ENCODE results near the gene ZBTB42. TPM values are rescaled to one million over a fixed set of nuclear protein-coding genes. Genes with fewer than 3 reads are reported as not detected.

The ZBTB42 gene
- total and polyA plus RNA-seq, 2 of the 13 experiments (the other 11 are each of a cell fraction or from before 2014, with no cell fraction given) = 2.8 to 4.2 TPM

- H3K27me3 ChIP-seq (ENCODE audit: control insufficient read depth in 1 of 2, insufficient read depth in 2 of 2, low read length in 2 of 2) = no peaks in the 10 kb centered on the region; a peak in 1 of 5 replicates
- no peak for FAIRE-seq
- no peak overlapping the region for H3K4me2 ChIP-seq (ENCODE audit: low read depth, low read length)
- 91% methylated on average over 2 of the region's 2 CpGs for WGBS (ENCODE audit: low lambda C conversion rate)
- H3K4me1 ChIP-seq (ENCODE audit: insufficient read depth, low read length) = peaks cover 44% of the 10 kb centered on the region
- no TSS peak for BruUV-seq (replicated peaks)
- no peak overlapping the region for H3K4me3 ChIP-seq (replicated peaks in 1 of 3; ENCODE audit: insufficient read depth in 1 of 3, low read depth in 2 of 3, low read length in 3 of 3)
- ChIA-PET CTCF (ENCODE audit: low intra/inter-chr PET ratio, low total read pairs) (no interaction called here), POLR2A (no interaction called here)
- no peaks in the 10 kb centered on the region for H3K79me2 ChIP-seq (ENCODE audit: insufficient read depth, low read length)
- intact Hi-C loops (cut with micrococcal nuclease; ENCODE audit: unreplicated experiment) = no loop called here
- no peak overlapping the region for H2AFZ ChIP-seq (ENCODE audit: low read length)
- no peaks in the 10 kb centered on the region for H3K36me3 ChIP-seq (replicated peaks in 1 of 2; ENCODE audit: control insufficient read depth in 1 of 2, insufficient read depth in 2 of 2, low read length in 2 of 2)
- DNase-seq (ENCODE audit: low spot score) = no peak
- H3K27ac ChIP-seq (ENCODE audit: extremely low read length, insufficient read depth, low read length) = no peak overlapping the region
- TF ChIP-seq ERF (CRISPR knock-in tag; IDR thresholded peaks at IDR 0.05) (no peak), ZNF207 (IDR thresholded peaks at IDR 0.05; ENCODE audit: borderline replicate concordance) (0 out of 2 replicates have a peak, but pooled peaks have one; percentile 21)
- H3K9me3 ChIP-seq (ENCODE audit: low read length) = no peaks in the 10 kb centered on the region
- no peak for ATAC-seq
- in situ Hi-C loops (cut with HindIII; ENCODE audit: extremely low pct_ligation_motif_present, low pct_unique_long_range_greater_than_20kb) = loop anchor here (5.0 to 10.0 kb wide), 2 partner anchors 57 to 170 kb away; no protein-coding TSS in a partner anchor
- no peaks in the 10 kb centered on the region for H4K20me1 ChIP-seq (ENCODE audit: insufficient read depth, low read length)
- no peak overlapping the region for H3K9ac ChIP-seq (ENCODE audit: insufficient read depth, low read depth, low read length)
Measured at GRCh38 chr14:104824353-104824997, 23.6 kb downstream of the ZBTB42 start.

GRCh38 chr14:104826189-104826860 lies 25.4 kb downstream of the ZBTB42 start:
- peak overlapping the region; percentile 56 for H3K27ac ChIP-seq (ENCODE audit: extremely low read length, insufficient read depth, low read length)
- in situ Hi-C loops (cut with HindIII; ENCODE audit: extremely low pct_ligation_motif_present, low pct_unique_long_range_greater_than_20kb) = loop anchor here (5.0 to 10.0 kb wide), 2 partner anchors 41 to 172 kb away; partner anchors contain the start of gene CEP170B
- peak; percentile 75 for ATAC-seq
- no peaks in the 10 kb centered on the region for H3K9me3 ChIP-seq (ENCODE audit: low read length)
- H3K4me3 ChIP-seq (replicated peaks in 1 of 3; ENCODE audit: insufficient read depth in 1 of 3, low read depth in 2 of 3, low read length in 3 of 3) = peak overlapping the region; percentile 66 to 82 (median 77)
- intact Hi-C loops (cut with micrococcal nuclease; ENCODE audit: unreplicated experiment) = loop anchor here (2.0 kb wide), 1 partner anchor 38 kb away; the partner anchor contains the start of gene CEP170B
- H3K79me2 ChIP-seq (ENCODE audit: insufficient read depth, low read length) = no peaks in the 10 kb centered on the region
- no TSS peak for BruUV-seq (replicated peaks)
- peak; percentile 65 for DNase-seq (ENCODE audit: low spot score)
- no peak overlapping the region for H2AFZ ChIP-seq (ENCODE audit: low read length)
- no peaks in the 10 kb centered on the region for H3K36me3 ChIP-seq (replicated peaks in 1 of 2; ENCODE audit: control insufficient read depth in 1 of 2, insufficient read depth in 2 of 2, low read length in 2 of 2)
- H4K20me1 ChIP-seq (ENCODE audit: insufficient read depth, low read length) = no peaks in the 10 kb centered on the region
- H3K4me2 ChIP-seq (ENCODE audit: low read depth, low read length) = peak overlapping the region; percentile 95
- FAIRE-seq = no peak
- peaks cover 29% of the 10 kb centered on the region for H3K4me1 ChIP-seq (ENCODE audit: insufficient read depth, low read length)
- ChIA-PET CTCF (ENCODE audit: low intra/inter-chr PET ratio, low total read pairs) (interaction anchor here (0.7 to 3.0 kb wide), 3 partner anchors 25 to 58 kb away, joined by 3 to 10 read pairs (median 4); partner anchors contain the start of gene ZBTB42), POLR2A (interaction anchor here (0.8 to 2.8 kb wide), 12 partner anchors 21 to 161 kb away, joined by 3 to 36 read pairs (median 4); partner anchors contain the start of genes CEP170B, SIVA1 and ZBTB42)
- WGBS (ENCODE audit: low lambda C conversion rate) = 3% methylated on average over 5 of the region's 54 CpGs
- H3K27me3 ChIP-seq (ENCODE audit: control insufficient read depth in 1 of 2, insufficient read depth in 2 of 2, low read length in 2 of 2) = no peaks in the 10 kb centered on the region; a peak in 1 of 5 replicates
- H3K9ac ChIP-seq (ENCODE audit: insufficient read depth, low read depth, low read length) = peak overlapping the region; percentile 64
- TF ChIP-seq SALL1 (CRISPR knock-in tag; IDR thresholded peaks at IDR 0.05) = peak; percentile 11; the same call in 1 of the 2 replicates
- no peak for TF ChIP-seq ZNF468 (CRISPR knock-in tag; IDR thresholded peaks at IDR 0.05)
- no peak for TF ChIP-seq ZNF724P (CRISPR knock-in tag; IDR thresholded peaks at IDR 0.05; ENCODE audit: borderline replicate concordance)
- peak; percentile 65 for TF ChIP-seq POLR2G (IDR thresholded peaks at IDR 0.05; ENCODE audit: low read depth, low read length)
- TF ChIP-seq NCOA1 (CRISPR knock-in tag; IDR thresholded peaks at IDR 0.05) = no peak
- no peak for TF ChIP-seq FLYWCH1 (CRISPR knock-in tag; IDR thresholded peaks at IDR 0.05)
- no peak for TF ChIP-seq HMG20A (CRISPR knock-in tag; IDR thresholded peaks at IDR 0.05; ENCODE audit: borderline replicate concordance)
- no peak for TF ChIP-seq HES4 (CRISPR knock-in tag; IDR thresholded peaks at IDR 0.05; ENCODE audit: borderline replicate concordance)
- no peak for TF ChIP-seq ZNF572 (CRISPR knock-in tag; IDR thresholded peaks at IDR 0.05)
- TF ChIP-seq POLR2AphosphoS5 (IDR thresholded peaks at IDR 0.05; ENCODE audit: low read depth, low read length) = peak; percentile 84
- no peak for TF ChIP-seq ZNF337 (CRISPR knock-in tag; IDR thresholded peaks at IDR 0.05; ENCODE audit: borderline replicate concordance, low read depth)
- no peak; the same call in 1 of the 2 replicates for TF ChIP-seq ZNF788 (CRISPR knock-in tag; IDR thresholded peaks at IDR 0.05; ENCODE audit: borderline replicate concordance)
- peak; percentile 54 for TF ChIP-seq SAP130 (CRISPR knock-in tag; IDR thresholded peaks at IDR 0.05; ENCODE audit: low read depth)
- TF ChIP-seq SP4 (CRISPR knock-in tag; IDR thresholded peaks at IDR 0.05) = peak; percentile 48; the same call in 1 of the 2 replicates
- peak; percentile 34; the same call in 1 of the 2 replicates for TF ChIP-seq KDM5B (CRISPR knock-in tag; IDR thresholded peaks at IDR 0.05; ENCODE audit: borderline replicate concordance)
- no peak for TF ChIP-seq NPAS2 (CRISPR knock-in tag; IDR thresholded peaks at IDR 0.05; ENCODE audit: borderline replicate concordance)
- TF ChIP-seq ZNF615 (CRISPR knock-in tag; IDR thresholded peaks at IDR 0.05; ENCODE audit: borderline replicate concordance) = no peak

Measured in HepG2 (cell line).